Inflammatory macrophage (primary cell): ENCODE data around the gene CPLANE1.
"Not testable (repeated sequence)": the region's sequence is repeated elsewhere in the genome, so short reads cannot be mapped to it uniquely, and the experiment has no call there.

ENCODE experiments used
- DNase-seq, 2 donors: peaks; one replicate each; pipeline ENCODE4 v3.0.0-alpha.2; 2020 to 2022

CPLANE1 gene

GRCh38 chr5:37208883-37209797, 40.0 kb downstream of the CPLANE1 start:
- peak in 1 of 2 donors; percentile 9 for DNase-seq

GRCh38 chr5:37207802-37208201, 41.4 kb downstream of the CPLANE1 start:
- DNase-seq, result peak in 1 of 2 donors; percentile 9

- peak in 1 of 2 donors; percentile 56 for DNase-seq
Observed at GRCh38 chr5:37206736-37207135, 42.4 kb downstream of the CPLANE1 start.

DNA sequence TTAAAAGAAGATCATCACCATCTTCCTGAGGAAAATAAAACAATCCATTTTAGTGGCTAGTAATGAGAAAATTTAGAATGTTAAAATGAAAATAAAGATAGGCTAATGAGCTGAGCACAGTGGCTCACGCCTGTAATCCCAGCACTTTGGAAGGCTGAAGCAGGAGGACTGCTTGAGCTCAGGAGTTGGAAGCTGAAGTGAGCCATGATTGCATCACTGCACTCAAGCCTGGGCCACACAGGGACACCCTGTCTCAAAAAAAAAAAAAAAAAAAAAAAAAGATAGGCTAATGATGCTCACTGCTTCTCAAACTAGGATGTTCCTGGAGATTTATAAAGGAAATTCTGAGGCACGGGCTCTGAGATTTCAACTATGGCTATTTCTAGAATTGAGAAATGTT, 50.3 kb downstream of the CPLANE1 start:
- no peak for DNase-seq

GRCh38 chr5:37198061-37198460, 51.1 kb downstream of the CPLANE1 start:
- DNase-seq, result no peak

GRCh38 chr5:37197340-37198050, 51.7 kb downstream of the CPLANE1 start:
- DNase-seq, result peak; percentile 38 to 59

DNA sequence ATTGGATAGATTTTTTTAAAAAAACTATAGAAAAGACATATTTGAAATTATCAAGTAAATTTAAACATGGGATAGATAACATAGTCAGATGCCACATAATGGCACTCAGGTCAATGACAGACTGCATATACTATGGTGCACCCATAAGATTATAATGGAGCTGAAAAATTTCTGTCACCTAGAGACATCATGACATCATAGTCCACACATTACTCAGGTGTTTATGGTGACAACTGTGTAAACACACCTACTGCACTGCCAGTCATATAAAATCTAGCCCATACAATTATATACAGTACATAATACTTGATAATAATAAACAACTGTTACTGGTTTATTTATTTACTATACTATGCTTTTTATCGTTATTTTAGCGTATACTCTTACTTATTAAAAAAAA, 58.6 kb downstream of the CPLANE1 start:
- no peak for DNase-seq

- DNase-seq, result no peak
Observed at GRCh38 chr5:37189355-37189754, 59.8 kb downstream of the CPLANE1 start.

DNA sequence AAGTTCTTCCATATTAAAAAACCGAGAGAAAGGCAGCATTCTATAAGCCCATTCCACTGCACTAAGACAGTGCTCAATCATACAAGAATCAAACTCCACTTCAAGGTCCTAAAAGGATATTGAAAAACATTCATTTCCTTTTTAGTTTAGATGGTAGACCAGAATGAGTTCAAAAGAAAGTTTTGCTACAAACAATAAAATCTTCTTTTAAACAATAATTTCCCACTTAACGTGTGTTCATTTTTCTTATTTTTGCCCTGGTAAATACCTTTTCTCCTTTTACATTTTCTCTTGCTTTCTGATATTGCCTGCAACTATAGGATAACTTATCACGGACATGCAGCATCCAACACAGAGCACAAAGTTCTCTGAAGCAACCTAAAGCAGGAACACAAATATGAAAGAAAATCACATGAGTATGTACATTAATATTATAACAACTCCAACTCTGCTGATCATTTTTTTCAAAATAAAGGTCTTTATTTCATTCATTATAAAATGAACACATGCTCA, 61.7 kb downstream of the CPLANE1 start:
- no peak for DNase-seq

DNA sequence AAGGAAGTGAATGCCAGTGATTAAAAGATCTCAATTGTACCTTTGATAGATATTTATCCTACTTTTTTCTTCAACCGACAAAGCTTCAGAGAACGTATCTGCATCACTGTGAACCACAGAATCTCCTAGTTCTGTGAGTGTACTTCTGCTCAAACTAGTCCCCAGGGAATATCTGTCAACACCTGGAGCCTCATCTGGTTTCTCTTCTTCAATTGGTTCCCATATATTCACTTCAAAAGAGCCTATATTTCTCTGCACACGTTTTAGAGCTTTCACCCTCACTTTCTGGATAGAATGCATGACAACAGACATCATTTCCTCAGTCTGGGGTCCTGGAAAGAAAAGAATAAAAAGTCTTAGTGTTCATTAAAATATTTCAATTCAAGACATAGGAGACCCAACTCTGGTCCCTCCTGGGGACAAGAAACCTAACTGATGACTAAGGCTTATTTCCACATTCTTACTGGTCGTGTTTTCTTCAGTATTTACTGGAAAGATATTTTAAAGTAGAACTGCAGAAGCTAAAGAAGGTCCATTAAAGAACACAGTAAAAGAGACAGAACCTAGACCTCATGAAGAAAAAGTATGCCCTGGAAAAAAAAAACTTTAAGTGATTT, 64.3 kb downstream of the CPLANE1 start:
- no peak for DNase-seq

GRCh38 chr5:37182667-37183066, 66.5 kb downstream of the CPLANE1 start:
- no peak for DNase-seq

- no peak for DNase-seq
Observed at GRCh38 chr5:37174928-37175327, 74.2 kb downstream of the CPLANE1 start.

- no peak for DNase-seq
Observed at GRCh38 chr5:37172957-37173356, 76.2 kb downstream of the CPLANE1 start.

DNA sequence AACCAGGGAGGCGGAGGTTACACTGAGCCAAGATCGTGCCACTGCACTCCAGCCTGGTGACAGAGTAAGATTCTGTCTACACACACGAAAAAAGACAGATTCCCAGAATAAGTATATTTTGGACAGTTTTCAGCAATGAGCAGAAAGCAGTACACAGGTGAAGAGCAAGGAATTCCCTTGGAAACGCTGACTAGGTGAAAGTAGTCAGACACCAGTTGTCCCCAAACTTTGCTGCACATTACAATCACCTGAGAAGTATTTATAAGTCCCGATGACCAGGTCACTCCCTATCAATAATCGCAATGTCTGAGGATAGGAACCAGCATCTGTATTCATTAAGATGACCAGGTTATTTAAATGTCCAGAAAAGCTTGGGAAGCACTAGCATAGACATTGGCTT, 78.3 kb downstream of the CPLANE1 start:
- no peak for DNase-seq

DNA sequence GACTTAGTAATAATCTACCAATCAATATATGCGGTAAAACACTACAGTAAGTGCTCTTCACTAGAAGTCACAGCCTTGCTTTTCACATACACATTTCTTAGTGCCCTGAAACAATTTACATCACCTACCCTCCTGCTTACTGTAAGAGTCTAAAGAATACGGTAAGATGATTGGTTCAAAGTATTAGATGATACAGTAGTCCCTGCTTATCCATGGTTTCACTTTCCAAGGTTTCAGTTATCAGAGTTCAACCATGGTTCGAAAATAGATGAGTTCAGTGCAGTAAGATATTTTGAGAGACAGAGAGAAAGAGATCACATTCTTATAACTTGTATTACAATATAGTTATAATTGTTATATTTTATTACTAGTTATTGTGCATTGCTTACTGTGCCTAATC, 83.0 kb downstream of the CPLANE1 start:
- no peak for DNase-seq

- no peak for DNase-seq
Observed at GRCh38 chr5:37165761-37166160, 83.4 kb downstream of the CPLANE1 start.

GRCh38 chr5:37153661-37154060, 95.5 kb downstream of the CPLANE1 start:
- no peak for DNase-seq

DNA sequence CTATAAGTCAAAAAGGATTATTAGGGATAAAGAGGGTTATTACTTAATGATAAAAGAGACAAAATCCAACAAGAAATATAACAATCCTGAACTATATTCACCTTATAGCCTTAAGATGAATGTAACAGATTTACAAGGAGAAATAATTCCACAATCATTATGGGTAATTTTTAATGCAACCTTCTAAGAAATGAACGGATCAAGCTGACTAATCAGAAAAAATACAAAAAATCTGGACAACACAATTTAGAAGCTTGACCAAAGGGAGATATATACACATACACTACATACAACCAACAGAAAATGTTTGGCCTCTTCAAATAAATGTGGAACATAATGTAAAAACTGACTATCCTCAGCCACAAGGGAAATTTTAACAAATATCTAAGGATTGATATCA, 102.3 kb downstream of the CPLANE1 start:
- DNase-seq, result no peak

GRCh38 chr5:37136694-37137093, 112.5 kb downstream of the CPLANE1 start:
- DNase-seq, result no peak

DNA sequence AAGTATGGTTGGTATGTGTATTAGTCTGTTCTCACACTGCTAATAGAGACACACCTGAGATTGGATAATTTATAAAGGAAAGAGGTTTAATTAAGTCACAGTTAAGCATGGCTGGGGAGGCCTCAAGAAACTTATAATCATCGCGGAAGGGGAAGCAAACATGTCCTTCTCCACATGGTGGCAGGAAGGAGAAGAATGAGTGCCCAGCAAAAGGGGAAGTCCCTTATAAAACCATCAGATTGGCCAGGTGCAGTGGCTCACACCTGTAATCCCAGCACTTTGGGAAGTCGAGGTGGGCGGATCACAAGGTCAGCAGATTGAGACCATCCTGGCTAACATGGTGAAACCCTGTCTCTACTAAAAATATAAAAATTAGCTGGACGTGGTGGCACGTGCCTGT, 113.9 kb downstream of the CPLANE1 start:
- DNase-seq, result not testable (repeated sequence)

DNA sequence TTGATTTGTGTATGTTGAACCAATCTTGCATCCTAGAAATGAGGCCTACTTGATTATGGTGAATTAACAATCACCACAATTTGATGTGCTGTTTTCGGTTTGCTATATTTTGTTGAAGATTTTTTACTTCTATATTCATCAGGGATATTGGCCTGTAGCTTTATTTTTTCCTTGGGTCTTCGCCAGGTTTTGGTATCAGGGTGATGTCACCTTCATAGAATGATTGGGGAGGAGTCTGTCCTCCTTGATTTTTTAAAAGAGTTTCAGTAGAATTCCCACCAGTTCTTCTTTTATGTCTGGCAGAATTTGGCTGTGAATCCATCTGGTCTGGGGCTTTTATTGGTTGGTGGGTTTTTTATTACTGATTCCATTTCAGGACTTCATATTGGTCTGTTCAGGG, 115.2 kb downstream of the CPLANE1 start:
- no peak for DNase-seq

- no peak for DNase-seq
Observed at GRCh38 chr5:37132646-37133045, 116.5 kb downstream of the CPLANE1 start.

DNA sequence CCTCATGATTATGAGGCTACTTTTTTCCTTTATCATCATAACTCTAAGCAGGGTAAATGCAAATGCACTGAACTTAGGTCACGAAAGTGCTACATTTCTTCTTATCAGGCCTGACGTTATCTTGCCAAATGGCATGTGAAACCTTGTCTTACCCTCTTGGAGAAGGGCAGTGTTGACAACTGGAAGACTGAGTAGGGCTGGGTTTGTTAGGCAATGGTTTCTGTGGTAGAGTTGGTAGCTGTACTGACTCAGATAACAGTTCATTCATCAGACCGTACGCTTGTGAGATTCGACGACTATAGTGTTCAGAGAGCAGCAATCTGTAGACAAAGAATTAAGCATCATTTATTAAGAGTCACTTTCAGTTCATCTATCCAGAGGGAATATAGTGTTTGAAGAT, 127.7 kb downstream of the CPLANE1 start:
- DNase-seq, result no peak
